GM10248 (cell line): Measurements from ENCODE around the gene MTA1.

Experiments
- CTCF ChIA-PET: fragments of 300-600 bp; sonication (Branson Sonifier 250); formaldehyde crosslinking; extraction: SDS; loops from one replicate; lab custom pipeline; 2021; ENCODE audit warnings: antibody characterized with exemption; lab: Yijun Ruan, JAX
- POLR2A ChIA-PET: fragments of 350-650 bp; sonication (Branson Sonifier 250); formaldehyde crosslinking; extraction: SDS; loops from one replicate; lab custom pipeline; 2020; ENCODE audit warnings: antibody characterized with exemption; lab: Yijun Ruan, JAX
- DNase-seq: peaks from one replicate; pipeline ENCODE4 v3.0.0; 2012; ENCODE audit errors: extremely low spot score
- TF ChIP-seq, protein P1 (sequence below): IDR thresholded peaks from 2 replicates; pipeline ENCODE4 v1.5.1; 2012; ENCODE audit warnings: mild to moderate bottlenecking, low read depth; ENCODE audit errors: extremely low read depth, missing control alignments, control extremely low read depth

The MTA1 gene

DNA sequence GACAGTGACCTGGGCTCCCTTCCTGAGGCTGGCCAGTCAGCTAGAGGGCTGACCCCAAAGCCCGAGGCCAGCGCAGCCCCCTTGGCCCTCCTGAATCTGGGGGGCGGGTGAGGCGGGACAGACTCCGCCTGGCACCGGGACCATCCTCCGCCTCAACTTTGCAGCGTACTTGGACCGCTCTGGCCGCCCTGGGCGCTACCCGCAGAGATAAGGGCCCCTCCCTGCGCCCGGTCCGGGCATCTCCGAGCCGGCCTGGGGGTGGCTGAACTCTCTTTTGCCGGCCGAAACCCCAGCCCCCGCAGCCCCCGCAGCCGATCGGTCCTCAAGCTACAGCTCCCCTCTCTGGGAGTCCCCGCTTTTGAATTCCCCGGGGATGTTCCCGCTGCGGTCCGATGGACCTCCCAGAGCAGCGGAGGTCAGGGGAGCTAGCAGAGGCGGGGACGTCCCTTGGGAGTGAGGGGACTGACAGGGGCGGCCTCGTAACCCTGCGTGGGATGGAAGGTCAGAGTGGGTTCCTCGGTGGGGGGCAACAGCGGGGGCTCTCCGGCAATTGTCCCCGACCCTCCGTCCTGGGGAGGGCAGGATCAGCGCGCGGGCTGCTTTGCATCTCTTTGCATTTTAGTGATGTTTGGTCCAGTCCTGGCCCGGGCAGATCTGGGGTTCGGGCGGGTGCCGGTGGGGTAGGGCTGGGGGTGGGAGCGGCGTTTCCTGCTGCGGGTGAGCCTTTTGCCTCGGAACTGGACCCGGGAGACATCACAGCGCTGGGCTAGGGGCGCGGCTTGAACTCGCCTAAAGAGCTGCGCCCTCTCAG lies 66.7 kb downstream of the MTA1 start, which contains the start of gene CRIP1:
Gene CRIP1 (plus strand): TSS at position 724 of the 811 bp plus-strand sequence. CDS start 374 bp downstream, outside the sequence.
- TF ChIP-seq, protein P1, sequence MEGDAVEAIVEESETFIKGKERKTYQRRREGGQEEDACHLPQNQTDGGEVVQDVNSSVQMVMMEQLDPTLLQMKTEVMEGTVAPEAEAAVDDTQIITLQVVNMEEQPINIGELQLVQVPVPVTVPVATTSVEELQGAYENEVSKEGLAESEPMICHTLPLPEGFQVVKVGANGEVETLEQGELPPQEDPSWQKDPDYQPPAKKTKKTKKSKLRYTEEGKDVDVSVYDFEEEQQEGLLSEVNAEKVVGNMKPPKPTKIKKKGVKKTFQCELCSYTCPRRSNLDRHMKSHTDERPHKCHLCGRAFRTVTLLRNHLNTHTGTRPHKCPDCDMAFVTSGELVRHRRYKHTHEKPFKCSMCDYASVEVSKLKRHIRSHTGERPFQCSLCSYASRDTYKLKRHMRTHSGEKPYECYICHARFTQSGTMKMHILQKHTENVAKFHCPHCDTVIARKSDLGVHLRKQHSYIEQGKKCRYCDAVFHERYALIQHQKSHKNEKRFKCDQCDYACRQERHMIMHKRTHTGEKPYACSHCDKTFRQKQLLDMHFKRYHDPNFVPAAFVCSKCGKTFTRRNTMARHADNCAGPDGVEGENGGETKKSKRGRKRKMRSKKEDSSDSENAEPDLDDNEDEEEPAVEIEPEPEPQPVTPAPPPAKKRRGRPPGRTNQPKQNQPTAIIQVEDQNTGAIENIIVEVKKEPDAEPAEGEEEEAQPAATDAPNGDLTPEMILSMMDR: no peak
- ChIA-PET POLR2A (interaction anchor here (0.8 kb wide), 1 partner anchor 1970 kb away, joined by 3 read pairs; no protein-coding TSS in a partner anchor), CTCF (interaction anchor here (1.5 kb wide), 2 partner anchors 15 to 115 kb away, joined by 4 to 5 read pairs; no protein-coding TSS in a partner anchor)
- no peak for DNase-seq

- CTCF ChIA-PET: interaction anchor here (1.5 kb wide), 2 partner anchors 16 to 116 kb away, joined by 4 to 5 read pairs; no protein-coding TSS in a partner anchor
- DNase-seq: peak; percentile 61
- POLR2A ChIA-PET: no interaction called here
- TF ChIP-seq, protein P1: no peak
Measured at GRCh38 chr14:105486974-105487448, 67.4 kb downstream of the MTA1 start.

- POLR2A ChIA-PET: no interaction called here
- DNase-seq: peak; percentile 60
- TF ChIP-seq, protein P1: no peak
- CTCF ChIA-PET: no interaction called here
Measured at GRCh38 chr14:105487449-105487985, 67.9 kb downstream of the MTA1 start.

- TF ChIP-seq, protein P1: no peak
- ChIA-PET POLR2A (interaction anchor here (1.9 kb wide), 1 partner anchor 7 kb away, joined by 10 read pairs; no protein-coding TSS in a partner anchor), CTCF (interaction anchor here (1.3 to 6.9 kb wide), 9 partner anchors 6 to 125 kb away, joined by 3 to 96 read pairs (median 8); no protein-coding TSS in a partner anchor)
- no peak for DNase-seq
Measured at GRCh38 chr14:105487986-105488777, 68.6 kb downstream of the MTA1 start.

DNA sequence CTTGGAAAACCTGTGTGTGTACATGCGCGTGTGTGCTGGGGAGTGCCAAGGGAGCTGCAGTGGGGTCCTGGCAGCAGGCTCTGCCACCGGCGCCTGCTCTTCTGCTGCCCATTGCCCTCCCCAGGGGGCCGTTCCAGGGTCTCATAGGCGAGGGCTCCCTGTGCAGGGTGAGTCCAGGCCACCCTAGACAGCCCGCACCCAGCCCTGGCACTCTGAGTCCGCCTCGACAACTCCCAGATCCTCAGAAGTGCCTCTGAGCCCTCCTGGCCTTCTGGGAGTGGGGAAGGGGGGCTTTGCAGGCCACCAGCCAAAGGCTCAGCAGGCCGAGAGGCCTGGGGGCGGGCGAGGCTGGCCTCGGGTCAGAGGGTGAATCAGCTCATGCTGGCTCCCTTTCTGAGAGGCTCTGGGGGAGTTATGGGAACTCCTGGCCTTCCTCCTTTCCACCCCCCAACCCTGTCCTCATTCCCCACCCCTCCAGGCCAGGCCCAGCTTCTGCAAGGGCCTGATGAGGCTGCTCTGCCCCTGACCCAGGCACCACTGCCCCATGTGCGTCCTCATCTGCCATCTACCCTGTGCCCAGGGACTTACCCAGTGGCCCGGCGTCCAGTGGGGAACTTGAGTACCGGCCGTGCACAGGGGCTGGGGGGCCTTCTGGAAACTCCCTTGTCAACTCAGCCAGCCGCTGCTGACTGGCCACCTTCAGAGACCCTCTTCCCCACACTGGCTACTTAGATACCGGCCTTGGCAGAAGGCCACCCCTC lies 69.3 kb downstream of the MTA1 start:
- TF ChIP-seq, protein P1: no peak
- CTCF ChIA-PET: interaction anchor here (0.8 to 6.9 kb wide), 31 partner anchors 7 to 929 kb away, joined by 3 to 96 read pairs (median 5); partner anchors contain the start of gene BRF1
- no peak for DNase-seq
- POLR2A ChIA-PET: interaction anchor here (1.1 to 1.9 kb wide), 2 partner anchors 8 to 188 kb away, joined by 4 to 10 read pairs; partner anchors contain the start of gene BRF1
